ENCODE measurements around the gene TRPT1.
A peak's percentile ranks its signal among the peaks of the same experiment; 100 is the strongest.

TRPT1 gene

GRCh38 chr11:64245797-64246620 is 20.0 kb upstream of the TRPT1 start:
- DNase-seq (ENCODE audit: low read depth in 2 of 3, low spot score in 2 of 3), result no peak

- no peak for DNase-seq (ENCODE audit: low read depth in 2 of 3, low spot score in 2 of 3)
Observed at GRCh38 chr11:64245401-64245796, 19.4 kb upstream of the TRPT1 start.

GRCh38 chr11:64244966-64245365 is 19.0 kb upstream of the TRPT1 start:
- DNase-seq (ENCODE audit: low read depth in 2 of 3, low spot score in 2 of 3), result no peak

GRCh38 chr11:64244107-64244506 is 18.1 kb upstream of the TRPT1 start:
- DNase-seq (ENCODE audit: low read depth in 2 of 3, low spot score in 2 of 3), result no peak

GRCh38 chr11:64243236-64243854 is 17.4 kb upstream of the TRPT1 start:
- DNase-seq (ENCODE audit: low read depth in 2 of 3, low spot score in 2 of 3), result no peak

- no peak for DNase-seq (ENCODE audit: low read depth in 2 of 3, low spot score in 2 of 3)
Observed at GRCh38 chr11:64241491-64242374, 15.7 kb upstream of the TRPT1 start.

- peak; percentile 99 to 100 (median 99) for DNase-seq (ENCODE audit: low read depth in 2 of 3, low spot score in 2 of 3)
Observed at GRCh38 chr11:64241241-64241490, 15.2 kb upstream of the TRPT1 start.

GRCh38 chr11:64240435-64241240 is 14.7 kb upstream of the TRPT1 start, which contains the start of gene FKBP2:
TSS of gene FKBP2 (plus strand) at chr11:64241095. CDS start at chr11:64242388, 1,293 bp downstream.
- DNase-seq (ENCODE audit: low read depth in 2 of 3, low spot score in 2 of 3), result peak; percentile 95 to 100 (median 97)

- DNase-seq (ENCODE audit: low read depth in 2 of 3, low spot score in 2 of 3), result no peak
Observed at GRCh38 chr11:64239662-64240434, 13.9 kb upstream of the TRPT1 start.

GRCh38 chr11:64238999-64239398 is 13.0 kb upstream of the TRPT1 start:
- DNase-seq (ENCODE audit: low read depth in 2 of 3, low spot score in 2 of 3), result no peak

- no peak for DNase-seq (ENCODE audit: low read depth in 2 of 3, low spot score in 2 of 3)
Observed at GRCh38 chr11:64238076-64238475, 12.1 kb upstream of the TRPT1 start.

GRCh38 chr11:64237484-64237951 is 11.5 kb upstream of the TRPT1 start:
- no peak for DNase-seq (ENCODE audit: low read depth in 2 of 3, low spot score in 2 of 3)

- no peak for DNase-seq (ENCODE audit: low read depth in 2 of 3, low spot score in 2 of 3)
Observed at GRCh38 chr11:64235437-64236161, 9.6 kb upstream of the TRPT1 start.

- DNase-seq (ENCODE audit: low read depth in 2 of 3, low spot score in 2 of 3), result no peak
Observed at GRCh38 chr11:64234647-64235379, 8.8 kb upstream of the TRPT1 start.

- DNase-seq (ENCODE audit: low read depth in 2 of 3, low spot score in 2 of 3), result no peak
Observed at GRCh38 chr11:64233913-64234586, 8.1 kb upstream of the TRPT1 start, which contains the start of gene VEGFB. TSS of gene VEGFB (plus strand) at chr11:64234584. CDS start at chr11:64234834, 250 bp downstream.

- no peak for DNase-seq (ENCODE audit: low read depth in 2 of 3, low spot score in 2 of 3)
Observed at GRCh38 chr11:64232967-64233315, 7.0 kb upstream of the TRPT1 start.

GRCh38 chr11:64232182-64232966 is 6.4 kb upstream of the TRPT1 start:
- no peak for DNase-seq (ENCODE audit: low read depth in 2 of 3, low spot score in 2 of 3)

Measured in activated CD8-positive, alpha-beta memory T cell treated with anti-CD3 and anti-CD28 coated beads for 48 hours (primary cell).